K562 (cell line): ENCODE results near the gene SETMAR. TPM values are rescaled to one million over a fixed set of nuclear protein-coding genes. Genes with fewer than 3 reads are reported as not detected.

Experiments
- ATF1 ChIP-seq, 2 experiments: fragments of 450-650 bp in 1 of 2; IDR thresholded peaks; 2 replicates each; pipeline ENCODE4 v1.6.1; 2016; ENCODE audit warnings: missing compliant biosample characterization in 1 of 2, missing genetic modification characterization in 1 of 2
- POLR2B ChIP-seq: fragments of 450-650 bp; IDR thresholded peaks from 2 replicates; pipeline ENCODE4 v1.6.1; 2018; ENCODE audit warnings: low read depth; ENCODE audit not compliant: partially characterized antibody
- POLR2H ChIP-seq: IDR thresholded peaks from 2 replicates; pipeline ENCODE4 v1.6.1; 2016; ENCODE audit warnings: missing genetic modification characterization, low read depth, mild to moderate bottlenecking, control low read depth, missing compliant biosample characterization, moderate library complexity
- XRCC5 ChIP-seq: fragments of 200-400 bp; formaldehyde crosslinking; IDR thresholded peaks from 2 replicates; pipeline ENCODE4 v1.6.1; 2017; ENCODE audit warnings: low read depth, mild to moderate bottlenecking, low read length
- ZBTB8A ChIP-seq: fragments of 450-650 bp; IDR thresholded peaks from 2 replicates; pipeline ENCODE4 v1.6.1; 2018; ENCODE audit warnings: mild to moderate bottlenecking, moderate library complexity; ENCODE audit not compliant: partially characterized antibody
- ZNF445 ChIP-seq: fragments of 250-450 bp; sonication (Bioruptor Pico); IDR thresholded peaks from 2 replicates; pipeline ENCODE4 v1.4.0; 2020; ENCODE audit warnings: low read depth, mild to moderate bottlenecking, moderate library complexity
- polyA plus RNA-seq, 8 experiments: library from polyadenylated mRNA; depleted of rRNA in 4 of 8; stranded (reverse) in 5 of 8; unstranded in 3 of 8; fragments of >200 nt; fragmentation: Nextera tagmentation in 2 of 8; fragmentation: Illumina TruSeq in 1 of 8; extraction: Ambion mirVana in 2 of 8; extraction: Trizol in 1 of 8; gene quantifications; 2 replicates each; pipeline versions ENCODE4 v1.2.1 to v1.2.3, GENCODE V29; 2011 to 2014; ENCODE audit warnings: inconsistent platforms in 1 of 8, missing spikeins in 1 of 8
- total RNA-seq, 7 experiments: library from RNA; depleted of rRNA in 6 of 7; stranded (reverse); fragments of >200 nt in 6 of 7; fragmentation: Illumina TruSeq in 2 of 7; extraction: Trizol in 2 of 7; gene quantifications; 2 replicates each; pipeline versions ENCODE4 v1.2.1 to v1.2.3, GENCODE V29; 2011 to 2021; ENCODE audit warnings: low replicate concordance in 1 of 7
- TF ChIP-seq, protein P1 (sequence below): sonication (generic); formaldehyde crosslinking; IDR thresholded peaks from 2 replicates; pipeline ENCODE4 v1.8.0; 2022; ENCODE audit warnings: missing genetic modification reagents, mild to moderate bottlenecking, borderline replicate concordance
- TF ChIP-seq, protein P2 (sequence below): fragments of 450-650 bp; IDR thresholded peaks from 2 replicates; pipeline ENCODE4 v1.6.1; 2018; ENCODE audit not compliant: partially characterized antibody
- TF ChIP-seq, protein P3 (sequence below): sonication (generic); formaldehyde crosslinking; IDR thresholded peaks from 2 replicates; pipeline ENCODE4 v1.8.0; 2023; ENCODE audit warnings: mild to moderate bottlenecking, missing genetic modification reagents
- TF ChIP-seq, protein P4 (sequence below): fragments of 450-650 bp; formaldehyde crosslinking; IDR thresholded peaks from 2 replicates; pipeline ENCODE4 v1.4.0; 2020; ENCODE audit warnings: mild to moderate bottlenecking, moderate library complexity
- TF ChIP-seq, protein P5 (sequence below): fragments of 450-650 bp; IDR thresholded peaks from 2 replicates; pipeline ENCODE4 v1.6.1; 2016; ENCODE audit warnings: borderline replicate concordance

SETMAR gene
- total and polyA plus RNA-seq, 9 of the 15 experiments (the other 6 are each of a cell fraction or from before 2014, with no cell fraction given), result 5.5 to 25.1 (median 18.2) TPM

DNA sequence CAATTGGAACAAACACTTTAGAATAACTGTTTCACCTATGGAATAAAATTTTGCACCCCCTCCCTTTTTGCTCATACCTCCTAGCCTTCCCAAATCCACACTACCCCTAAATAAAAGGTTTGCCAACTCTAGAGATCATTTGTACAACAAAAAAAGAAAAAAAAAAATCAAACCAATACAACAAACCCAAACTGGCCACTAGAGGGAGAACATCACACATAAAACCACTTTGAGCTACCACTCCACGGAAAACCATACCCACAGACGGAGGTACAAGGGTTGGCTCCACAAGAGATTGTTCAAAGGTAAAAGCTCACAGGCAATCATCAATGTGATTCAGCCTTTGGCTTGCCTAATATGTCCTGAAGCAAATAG, 47.6 kb downstream of the SETMAR start (continued):
- TF ChIP-seq, protein P1, sequence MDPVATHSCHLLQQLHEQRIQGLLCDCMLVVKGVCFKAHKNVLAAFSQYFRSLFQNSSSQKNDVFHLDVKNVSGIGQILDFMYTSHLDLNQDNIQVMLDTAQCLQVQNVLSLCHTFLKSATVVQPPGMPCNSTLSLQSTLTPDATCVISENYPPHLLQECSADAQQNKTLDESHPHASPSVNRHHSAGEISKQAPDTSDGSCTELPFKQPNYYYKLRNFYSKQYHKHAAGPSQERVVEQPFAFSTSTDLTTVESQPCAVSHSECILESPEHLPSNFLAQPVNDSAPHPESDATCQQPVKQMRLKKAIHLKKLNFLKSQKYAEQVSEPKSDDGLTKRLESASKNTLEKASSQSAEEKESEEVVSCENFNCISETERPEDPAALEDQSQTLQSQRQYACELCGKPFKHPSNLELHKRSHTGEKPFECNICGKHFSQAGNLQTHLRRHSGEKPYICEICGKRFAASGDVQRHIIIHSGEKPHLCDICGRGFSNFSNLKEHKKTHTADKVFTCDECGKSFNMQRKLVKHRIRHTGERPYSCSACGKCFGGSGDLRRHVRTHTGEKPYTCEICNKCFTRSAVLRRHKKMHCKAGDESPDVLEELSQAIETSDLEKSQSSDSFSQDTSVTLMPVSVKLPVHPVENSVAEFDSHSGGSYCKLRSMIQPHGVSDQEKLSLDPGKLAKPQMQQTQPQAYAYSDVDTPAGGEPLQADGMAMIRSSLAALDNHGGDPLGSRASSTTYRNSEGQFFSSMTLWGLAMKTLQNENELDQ (CRISPR knock-in tag), result no peak
- TF ChIP-seq, protein P2, sequence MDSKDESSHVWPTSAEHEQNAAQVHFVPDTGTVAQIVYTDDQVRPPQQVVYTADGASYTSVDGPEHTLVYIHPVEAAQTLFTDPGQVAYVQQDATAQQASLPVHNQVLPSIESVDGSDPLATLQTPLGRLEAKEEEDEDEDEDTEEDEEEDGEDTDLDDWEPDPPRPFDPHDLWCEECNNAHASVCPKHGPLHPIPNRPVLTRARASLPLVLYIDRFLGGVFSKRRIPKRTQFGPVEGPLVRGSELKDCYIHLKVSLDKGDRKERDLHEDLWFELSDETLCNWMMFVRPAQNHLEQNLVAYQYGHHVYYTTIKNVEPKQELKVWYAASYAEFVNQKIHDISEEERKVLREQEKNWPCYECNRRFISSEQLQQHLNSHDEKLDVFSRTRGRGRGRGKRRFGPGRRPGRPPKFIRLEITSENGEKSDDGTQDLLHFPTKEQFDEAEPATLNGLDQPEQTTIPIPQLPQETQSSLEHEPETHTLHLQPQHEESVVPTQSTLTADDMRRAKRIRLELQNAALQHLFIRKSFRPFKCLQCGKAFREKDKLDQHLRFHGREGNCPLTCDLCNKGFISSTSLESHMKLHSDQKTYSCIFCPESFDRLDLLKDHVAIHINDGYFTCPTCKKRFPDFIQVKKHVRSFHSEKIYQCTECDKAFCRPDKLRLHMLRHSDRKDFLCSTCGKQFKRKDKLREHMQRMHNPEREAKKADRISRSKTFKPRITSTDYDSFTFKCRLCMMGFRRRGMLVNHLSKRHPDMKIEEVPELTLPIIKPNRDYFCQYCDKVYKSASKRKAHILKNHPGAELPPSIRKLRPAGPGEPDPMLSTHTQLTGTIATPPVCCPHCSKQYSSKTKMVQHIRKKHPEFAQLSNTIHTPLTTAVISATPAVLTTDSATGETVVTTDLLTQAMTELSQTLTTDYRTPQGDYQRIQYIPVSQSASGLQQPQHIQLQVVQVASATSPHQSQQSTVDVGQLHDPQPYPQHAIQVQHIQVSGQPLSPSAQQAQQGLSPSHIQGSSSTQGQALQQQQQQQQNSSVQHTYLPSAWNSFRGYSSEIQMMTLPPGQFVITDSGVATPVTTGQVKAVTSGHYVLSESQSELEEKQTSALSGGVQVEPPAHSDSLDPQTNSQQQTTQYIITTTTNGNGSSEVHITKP, result peak; percentile 50
- TF ChIP-seq POLR2B, result no peak
- TF ChIP-seq ZBTB8A, result no peak
- TF ChIP-seq, protein P3, sequence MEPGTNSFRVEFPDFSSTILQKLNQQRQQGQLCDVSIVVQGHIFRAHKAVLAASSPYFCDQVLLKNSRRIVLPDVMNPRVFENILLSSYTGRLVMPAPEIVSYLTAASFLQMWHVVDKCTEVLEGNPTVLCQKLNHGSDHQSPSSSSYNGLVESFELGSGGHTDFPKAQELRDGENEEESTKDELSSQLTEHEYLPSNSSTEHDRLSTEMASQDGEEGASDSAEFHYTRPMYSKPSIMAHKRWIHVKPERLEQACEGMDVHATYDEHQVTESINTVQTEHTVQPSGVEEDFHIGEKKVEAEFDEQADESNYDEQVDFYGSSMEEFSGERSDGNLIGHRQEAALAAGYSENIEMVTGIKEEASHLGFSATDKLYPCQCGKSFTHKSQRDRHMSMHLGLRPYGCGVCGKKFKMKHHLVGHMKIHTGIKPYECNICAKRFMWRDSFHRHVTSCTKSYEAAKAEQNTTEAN (CRISPR knock-in tag), result no peak
- TF ChIP-seq, protein P4, sequence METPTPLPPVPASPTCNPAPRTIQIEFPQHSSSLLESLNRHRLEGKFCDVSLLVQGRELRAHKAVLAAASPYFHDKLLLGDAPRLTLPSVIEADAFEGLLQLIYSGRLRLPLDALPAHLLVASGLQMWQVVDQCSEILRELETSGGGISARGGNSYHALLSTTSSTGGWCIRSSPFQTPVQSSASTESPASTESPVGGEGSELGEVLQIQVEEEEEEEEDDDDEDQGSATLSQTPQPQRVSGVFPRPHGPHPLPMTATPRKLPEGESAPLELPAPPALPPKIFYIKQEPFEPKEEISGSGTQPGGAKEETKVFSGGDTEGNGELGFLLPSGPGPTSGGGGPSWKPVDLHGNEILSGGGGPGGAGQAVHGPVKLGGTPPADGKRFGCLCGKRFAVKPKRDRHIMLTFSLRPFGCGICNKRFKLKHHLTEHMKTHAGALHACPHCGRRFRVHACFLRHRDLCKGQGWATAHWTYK (CRISPR knock-in tag), result no peak
- TF ChIP-seq ATF1 (CRISPR knock-in tag; IDR thresholded peaks at IDR 0.05), result no peak
- no peak for TF ChIP-seq ATF1 (tag; IDR thresholded peaks at IDR 0.05)
- TF ChIP-seq POLR2H (tag), result 0 out of 2 replicates have a peak, but pooled peaks have one; percentile 37
- TF ChIP-seq, protein P5, sequence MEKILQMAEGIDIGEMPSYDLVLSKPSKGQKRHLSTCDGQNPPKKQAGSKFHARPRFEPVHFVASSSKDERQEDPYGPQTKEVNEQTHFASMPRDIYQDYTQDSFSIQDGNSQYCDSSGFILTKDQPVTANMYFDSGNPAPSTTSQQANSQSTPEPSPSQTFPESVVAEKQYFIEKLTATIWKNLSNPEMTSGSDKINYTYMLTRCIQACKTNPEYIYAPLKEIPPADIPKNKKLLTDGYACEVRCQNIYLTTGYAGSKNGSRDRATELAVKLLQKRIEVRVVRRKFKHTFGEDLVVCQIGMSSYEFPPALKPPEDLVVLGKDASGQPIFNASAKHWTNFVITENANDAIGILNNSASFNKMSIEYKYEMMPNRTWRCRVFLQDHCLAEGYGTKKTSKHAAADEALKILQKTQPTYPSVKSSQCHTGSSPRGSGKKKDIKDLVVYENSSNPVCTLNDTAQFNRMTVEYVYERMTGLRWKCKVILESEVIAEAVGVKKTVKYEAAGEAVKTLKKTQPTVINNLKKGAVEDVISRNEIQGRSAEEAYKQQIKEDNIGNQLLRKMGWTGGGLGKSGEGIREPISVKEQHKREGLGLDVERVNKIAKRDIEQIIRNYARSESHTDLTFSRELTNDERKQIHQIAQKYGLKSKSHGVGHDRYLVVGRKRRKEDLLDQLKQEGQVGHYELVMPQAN, result peak; percentile 37; the same call in 1 of the 2 replicates
- 0 out of 2 replicates have a peak, but pooled peaks have one; percentile 38 for TF ChIP-seq XRCC5
- TF ChIP-seq ZNF445 (CRISPR knock-in tag), result no peak
